ENCODE measurements around the gene INPP5D. TPM values are rescaled to one million over a fixed set of nuclear protein-coding genes. Genes with fewer than 3 reads are reported as not detected.

The INPP5D gene
- polyA plus RNA-seq, 1 donor (not counting 4 experiments of a cell fraction or from before 2014, with no cell fraction given): 7.5 TPM

DNA sequence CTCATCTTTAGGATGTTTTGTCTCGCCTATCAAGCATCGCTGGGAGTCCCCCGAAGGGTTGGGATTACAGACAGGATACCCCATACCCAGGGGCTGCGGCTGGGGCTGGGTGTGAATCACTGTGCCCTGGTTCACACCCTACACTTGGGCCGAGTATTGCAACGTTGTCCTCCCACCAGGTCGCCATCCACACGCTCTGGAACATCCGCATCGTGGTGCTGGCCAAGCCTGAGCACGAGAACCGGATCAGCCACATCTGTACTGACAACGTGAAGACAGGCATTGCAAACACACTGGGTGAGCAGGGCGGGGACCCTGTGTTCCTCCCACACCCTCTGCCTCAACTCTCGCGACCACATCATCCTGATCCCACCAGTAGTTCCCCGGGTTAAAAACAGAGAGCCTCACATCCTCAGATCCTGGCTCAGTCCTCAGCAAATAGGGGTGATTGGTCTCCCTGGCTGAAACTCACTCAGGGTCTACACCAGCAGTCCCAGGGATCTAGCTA, 104.0 kb downstream of the INPP5D start:
- no peaks in the 10 kb centered on the region for H3K9me1 ChIP-seq (ENCODE audit: control insufficient read depth, extremely low read depth, insufficient read depth, low read length)

DNA sequence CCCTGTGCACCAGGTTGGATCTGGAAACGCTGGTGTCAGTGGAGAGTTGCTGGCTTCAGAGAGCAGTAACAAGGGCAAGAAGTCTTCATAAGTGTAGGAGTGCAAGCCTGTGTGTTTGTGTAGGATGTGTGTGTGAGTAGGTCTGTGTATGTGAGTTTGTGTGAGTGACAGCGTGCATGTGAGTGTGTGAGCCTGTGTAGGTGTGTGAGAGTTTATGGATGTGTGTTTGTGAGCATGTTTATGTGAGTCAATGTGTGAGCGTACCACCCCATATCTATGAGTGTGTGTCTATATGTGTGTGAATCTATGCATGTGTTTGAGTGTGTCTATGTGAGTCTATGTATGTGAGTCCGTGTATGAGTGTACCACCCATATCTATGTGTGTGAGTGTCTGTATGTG, 104.8 kb downstream of the INPP5D start:
- dilution Hi-C loops (cut with MboI; ENCODE audit: extremely low pct_ligation_motif_present, low sequenced_read_pairs): no loop called here
- Histone ChIP-seq H3K27ac (ENCODE audit: control insufficient read depth, insufficient read depth, low read length) (no peak overlapping the region), H3K4me3 (ENCODE audit: control insufficient read depth in 2 of 3, extremely low read depth in 1 of 3, insufficient read depth in 2 of 3, low read depth in 1 of 3, low read length in 3 of 3) (no peak overlapping the region), H3K27me3 (ENCODE audit: control insufficient read depth, extremely low read depth, insufficient read depth, low read length) (no peaks in the 10 kb centered on the region), H2AFZ (ENCODE audit: control insufficient read depth, low read length) (no peak overlapping the region), H4K20me1 (ENCODE audit: control insufficient read depth, extremely low read depth, insufficient read depth, low read length) (no peaks in the 10 kb centered on the region), H3K9me1 (ENCODE audit: control insufficient read depth, extremely low read depth, insufficient read depth, low read length) (no peaks in the 10 kb centered on the region), H3K36me3 (ENCODE audit: control insufficient read depth in 2 of 2, extremely low read depth in 1 of 2, insufficient read depth in 2 of 2, low read length in 2 of 2) (peaks cover 10 to 27% of the 10 kb centered on the region in 2 experiments), H3K9me3 (ENCODE audit: control insufficient read depth, low read depth, low read length) (no peaks in the 10 kb centered on the region), H3K9ac (ENCODE audit: control insufficient read depth, extremely low read depth, insufficient read depth, low read length) (no peak overlapping the region), H3K79me2 (ENCODE audit: control insufficient read depth, insufficient read depth, low read length) (no peaks in the 10 kb centered on the region), H3K4me1 (ENCODE audit: control insufficient read depth, extremely low read depth, insufficient read depth, low read length) (no peaks in the 10 kb centered on the region), H3K4me2 (ENCODE audit: control insufficient read depth, extremely low read depth, insufficient read depth, low read depth, low read length) (no peak overlapping the region)
- FAIRE-seq: no peak
- no peak for DNase-seq (ENCODE audit: low read depth, low spot score)
- TF ChIP-seq EZH2 (IDR thresholded peaks at IDR 0.05; ENCODE audit: low read length): no peak
- TF ChIP-seq, protein P1, sequence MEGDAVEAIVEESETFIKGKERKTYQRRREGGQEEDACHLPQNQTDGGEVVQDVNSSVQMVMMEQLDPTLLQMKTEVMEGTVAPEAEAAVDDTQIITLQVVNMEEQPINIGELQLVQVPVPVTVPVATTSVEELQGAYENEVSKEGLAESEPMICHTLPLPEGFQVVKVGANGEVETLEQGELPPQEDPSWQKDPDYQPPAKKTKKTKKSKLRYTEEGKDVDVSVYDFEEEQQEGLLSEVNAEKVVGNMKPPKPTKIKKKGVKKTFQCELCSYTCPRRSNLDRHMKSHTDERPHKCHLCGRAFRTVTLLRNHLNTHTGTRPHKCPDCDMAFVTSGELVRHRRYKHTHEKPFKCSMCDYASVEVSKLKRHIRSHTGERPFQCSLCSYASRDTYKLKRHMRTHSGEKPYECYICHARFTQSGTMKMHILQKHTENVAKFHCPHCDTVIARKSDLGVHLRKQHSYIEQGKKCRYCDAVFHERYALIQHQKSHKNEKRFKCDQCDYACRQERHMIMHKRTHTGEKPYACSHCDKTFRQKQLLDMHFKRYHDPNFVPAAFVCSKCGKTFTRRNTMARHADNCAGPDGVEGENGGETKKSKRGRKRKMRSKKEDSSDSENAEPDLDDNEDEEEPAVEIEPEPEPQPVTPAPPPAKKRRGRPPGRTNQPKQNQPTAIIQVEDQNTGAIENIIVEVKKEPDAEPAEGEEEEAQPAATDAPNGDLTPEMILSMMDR (optimal IDR thresholded peaks at IDR 0.05 in 1 of 3, IDR thresholded peaks at IDR 0.05 in 1 of 3, conservative IDR thresholded peaks at IDR 0.05 in 1 of 3; ENCODE audit: extremely low read depth in 1 of 3, insufficient read depth in 2 of 3, low read length in 3 of 3): no peak

More for the DNA sequence above, 104.0 kb downstream of the INPP5D start:
- TF ChIP-seq, protein P1 (optimal IDR thresholded peaks at IDR 0.05 in 1 of 3, IDR thresholded peaks at IDR 0.05 in 1 of 3, conservative IDR thresholded peaks at IDR 0.05 in 1 of 3; ENCODE audit: extremely low read depth in 1 of 3, insufficient read depth in 2 of 3, low read length in 3 of 3): no peak
- no peak for TF ChIP-seq EZH2 (IDR thresholded peaks at IDR 0.05; ENCODE audit: low read length)
- Histone ChIP-seq H4K20me1 (ENCODE audit: control insufficient read depth, extremely low read depth, insufficient read depth, low read length) (no peaks in the 10 kb centered on the region), H3K4me3 (ENCODE audit: control insufficient read depth in 2 of 3, extremely low read depth in 1 of 3, insufficient read depth in 2 of 3, low read depth in 1 of 3, low read length in 3 of 3) (no peak overlapping the region), H2AFZ (ENCODE audit: control insufficient read depth, low read length) (no peak overlapping the region), H3K4me1 (ENCODE audit: control insufficient read depth, extremely low read depth, insufficient read depth, low read length) (no peaks in the 10 kb centered on the region), H3K9ac (ENCODE audit: control insufficient read depth, extremely low read depth, insufficient read depth, low read length) (no peak overlapping the region), H3K36me3 (ENCODE audit: control insufficient read depth in 2 of 2, extremely low read depth in 1 of 2, insufficient read depth in 2 of 2, low read length in 2 of 2) (peaks cover 10 to 25% of the 10 kb centered on the region in 2 experiments), H3K27ac (ENCODE audit: control insufficient read depth, insufficient read depth, low read length) (no peak overlapping the region), H3K4me2 (ENCODE audit: control insufficient read depth, extremely low read depth, insufficient read depth, low read depth, low read length) (no peak overlapping the region), H3K27me3 (ENCODE audit: control insufficient read depth, extremely low read depth, insufficient read depth, low read length) (no peaks in the 10 kb centered on the region), H3K9me3 (ENCODE audit: control insufficient read depth, low read depth, low read length) (no peaks in the 10 kb centered on the region), H3K79me2 (ENCODE audit: control insufficient read depth, insufficient read depth, low read length) (no peaks in the 10 kb centered on the region)
- DNase-seq (ENCODE audit: low read depth, low spot score): no peak
- no peak for FAIRE-seq
- dilution Hi-C loops (cut with MboI; ENCODE audit: extremely low pct_ligation_motif_present, low sequenced_read_pairs): no loop called here
